ENCODE data around the gene LOXL4. TPM values are rescaled to one million over a fixed set of nuclear protein-coding genes. Genes with fewer than 3 reads are reported as not detected.

LOXL4 gene
- total RNA-seq, 1 donor from 2014 or later = 1.7 TPM

GRCh38 chr10:98256692-98257091, 11.3 kb downstream of the LOXL4 start:
- no peaks in the 10 kb centered on the region for H3K36me3 Mint-ChIP-seq (ENCODE audit: low read depth)
- H3K27me3 Mint-ChIP-seq (ENCODE audit: low read depth) = no peaks in the 10 kb centered on the region
- DNase-seq (ENCODE audit: low read depth, low spot score) = no peak
- no peak overlapping the region for H3K4me3 Mint-ChIP-seq
- H3K9me3 Mint-ChIP-seq = no peaks in the 10 kb centered on the region
- TF ChIP-seq CTCF (conservative IDR thresholded peaks at IDR 0.05) = no peak
- peaks cover 4% of the 10 kb centered on the region for H3K4me1 Mint-ChIP-seq
- H3K27ac Mint-ChIP-seq (ENCODE audit: unreplicated experiment) = no peak overlapping the region

GRCh38 chr10:98255146-98255877, 12.7 kb downstream of the LOXL4 start:
- no peak overlapping the region for H3K27ac Mint-ChIP-seq (ENCODE audit: unreplicated experiment)
- peaks cover 2% of the 10 kb centered on the region for H3K36me3 Mint-ChIP-seq (ENCODE audit: low read depth)
- no peak for TF ChIP-seq CTCF (conservative IDR thresholded peaks at IDR 0.05)
- H3K4me1 Mint-ChIP-seq = peaks cover 12% of the 10 kb centered on the region
- no peaks in the 10 kb centered on the region for H3K9me3 Mint-ChIP-seq
- H3K27me3 Mint-ChIP-seq (ENCODE audit: low read depth) = no peaks in the 10 kb centered on the region
- H3K4me3 Mint-ChIP-seq = no peak overlapping the region
- DNase-seq (ENCODE audit: low read depth, low spot score) = no peak

- Mint-ChIP-seq H3K4me1 (peaks cover 21% of the 10 kb centered on the region), H3K4me3 (no peak overlapping the region), H3K9me3 (no peaks in the 10 kb centered on the region), H3K36me3 (ENCODE audit: low read depth) (peaks cover 2% of the 10 kb centered on the region), H3K27ac (ENCODE audit: unreplicated experiment) (no peak overlapping the region), H3K27me3 (ENCODE audit: low read depth) (no peaks in the 10 kb centered on the region)
- TF ChIP-seq CTCF (conservative IDR thresholded peaks at IDR 0.05) = no peak
- no peak for DNase-seq (ENCODE audit: low read depth, low spot score)
Observed at GRCh38 chr10:98254234-98254974, 13.6 kb downstream of the LOXL4 start.

- DNase-seq (ENCODE audit: low read depth, low spot score) = no peak
- H3K27ac Mint-ChIP-seq (ENCODE audit: unreplicated experiment) = no peak overlapping the region
- no peaks in the 10 kb centered on the region for H3K27me3 Mint-ChIP-seq (ENCODE audit: low read depth)
- no peak overlapping the region for H3K4me3 Mint-ChIP-seq
- H3K36me3 Mint-ChIP-seq (ENCODE audit: low read depth) = peaks cover 2% of the 10 kb centered on the region
- no peak for TF ChIP-seq CTCF (conservative IDR thresholded peaks at IDR 0.05)
- no peaks in the 10 kb centered on the region for H3K9me3 Mint-ChIP-seq
- H3K4me1 Mint-ChIP-seq = peaks cover 29% of the 10 kb centered on the region
Observed at GRCh38 chr10:98253499-98253898, 14.5 kb downstream of the LOXL4 start.

- Mint-ChIP-seq H3K27me3 (ENCODE audit: low read depth) (no peaks in the 10 kb centered on the region), H3K27ac (ENCODE audit: unreplicated experiment) (no peak overlapping the region), H3K4me1 (peaks cover 37% of the 10 kb centered on the region), H3K9me3 (no peaks in the 10 kb centered on the region), H3K4me3 (no peak overlapping the region), H3K36me3 (ENCODE audit: low read depth) (peaks cover 2% of the 10 kb centered on the region)
- no peak for DNase-seq (ENCODE audit: low read depth, low spot score)
- TF ChIP-seq CTCF (conservative IDR thresholded peaks at IDR 0.05) = no peak
Observed at GRCh38 chr10:98252464-98252863, 15.5 kb downstream of the LOXL4 start.
